ENCODE measurements around the gene DYRK3. TPM values are rescaled to one million over a fixed set of nuclear protein-coding genes. Genes with fewer than 3 reads are reported as not detected.
A peak's percentile ranks its signal among the peaks of the same experiment; 100 is the strongest.

Gene DYRK3
- total RNA-seq, 1 donor from 2014 or later, result 6.4 TPM

GRCh38 chr1:206674745-206675175, 39.4 kb downstream of the DYRK3 start:
- H3K27ac ChIP-seq, result peak overlapping the region; percentile 74
- H3K4me3 ChIP-seq, result no peak overlapping the region
- peaks cover 37% of the 10 kb centered on the region for H3K4me1 ChIP-seq
- no peaks in the 10 kb centered on the region for H3K9me3 ChIP-seq
- no peaks in the 10 kb centered on the region for H3K36me3 ChIP-seq
- TF ChIP-seq CTCF (IDR thresholded peaks at IDR 0.05), result no peak
- ATAC-seq (peak; percentile 93 to 95), DNase-seq (peak; percentile 85)
- intact Hi-C loops (cut with DNase I), result no loop called here
- H3K27me3 ChIP-seq (ENCODE audit: low read depth), result no peaks in the 10 kb centered on the region

GRCh38 chr1:206676499-206676898, 41.2 kb downstream of the DYRK3 start:
- no peak overlapping the region for H3K4me3 ChIP-seq
- no peaks in the 10 kb centered on the region for H3K27me3 ChIP-seq (ENCODE audit: low read depth)
- no peak for TF ChIP-seq CTCF (IDR thresholded peaks at IDR 0.05)
- H3K9me3 ChIP-seq, result no peaks in the 10 kb centered on the region
- intact Hi-C loops (cut with DNase I), result no loop called here
- H3K27ac ChIP-seq, result no peak overlapping the region
- H3K36me3 ChIP-seq, result no peaks in the 10 kb centered on the region
- ATAC-seq (no peak), DNase-seq (no peak)
- peaks cover 37% of the 10 kb centered on the region for H3K4me1 ChIP-seq

- Histone ChIP-seq H3K4me3 (no peak overlapping the region), H3K4me1 (peaks cover 20% of the 10 kb centered on the region), H3K36me3 (no peaks in the 10 kb centered on the region), H3K27me3 (ENCODE audit: low read depth) (no peaks in the 10 kb centered on the region), H3K27ac (no peak overlapping the region), H3K9me3 (no peaks in the 10 kb centered on the region)
- intact Hi-C loops (cut with DNase I), result no loop called here
- TF ChIP-seq CTCF (IDR thresholded peaks at IDR 0.05), result no peak
- DNase-seq, result no peak
- ATAC-seq, result no peak
Observed at GRCh38 chr1:206678490-206678889, 43.2 kb downstream of the DYRK3 start.

GRCh38 chr1:206679738-206680211, 44.4 kb downstream of the DYRK3 start:
- Histone ChIP-seq H3K27me3 (ENCODE audit: low read depth) (no peaks in the 10 kb centered on the region), H3K4me1 (peaks cover 13% of the 10 kb centered on the region), H3K9me3 (no peaks in the 10 kb centered on the region), H3K4me3 (no peak overlapping the region), H3K36me3 (no peaks in the 10 kb centered on the region), H3K27ac (no peak overlapping the region)
- DNase-seq (no peak), ATAC-seq (peak; percentile 12 to 16)
- no peak for TF ChIP-seq CTCF (IDR thresholded peaks at IDR 0.05)
- intact Hi-C loops (cut with DNase I), result no loop called here

- no peaks in the 10 kb centered on the region for H3K36me3 ChIP-seq
- TF ChIP-seq CTCF (IDR thresholded peaks at IDR 0.05), result no peak
- H3K4me1 ChIP-seq, result peaks cover 8% of the 10 kb centered on the region
- H3K4me3 ChIP-seq, result no peak overlapping the region
- no peak for ATAC-seq
- H3K27me3 ChIP-seq (ENCODE audit: low read depth), result no peaks in the 10 kb centered on the region
- H3K27ac ChIP-seq, result no peak overlapping the region
- no peaks in the 10 kb centered on the region for H3K9me3 ChIP-seq
- intact Hi-C loops (cut with DNase I), result no loop called here
- DNase-seq, result no peak
Observed at GRCh38 chr1:206680279-206680678, 44.9 kb downstream of the DYRK3 start.

- peaks cover 7% of the 10 kb centered on the region for H3K4me1 ChIP-seq
- H3K27ac ChIP-seq, result no peak overlapping the region
- no peaks in the 10 kb centered on the region for H3K9me3 ChIP-seq
- ATAC-seq (no peak), DNase-seq (no peak)
- intact Hi-C loops (cut with DNase I), result no loop called here
- no peaks in the 10 kb centered on the region for H3K36me3 ChIP-seq
- no peak overlapping the region for H3K4me3 ChIP-seq
- H3K27me3 ChIP-seq (ENCODE audit: low read depth), result no peaks in the 10 kb centered on the region
- no peak for TF ChIP-seq CTCF (IDR thresholded peaks at IDR 0.05)
Observed at GRCh38 chr1:206681359-206681758, 46.0 kb downstream of the DYRK3 start.
